NCI-H526 (cell line): ENCODE results near the gene ZCCHC14.
A peak's percentile ranks its signal among the peaks of the same experiment; 100 is the strongest.
"Not testable (repeated sequence)": the region's sequence is repeated elsewhere in the genome, so short reads cannot be mapped to it uniquely, and the experiment has no call there.

Experiments
- DNase-seq, 2 experiments: peaks; one replicate each; lab custom pipeline; 2025; lab: John Stamatoyannopoulos, UW

ZCCHC14 gene

GRCh38 chr16:87497023-87497766 is 4.4 kb upstream of the ZCCHC14 start:
- not testable (repeated sequence) for DNase-seq

- DNase-seq = no peak
These were observed 3.6 kb upstream of the ZCCHC14 start for GRCh38 chr16:87496447-87496801.

- DNase-seq = no peak
These were observed 3.0 kb upstream of the ZCCHC14 start for GRCh38 chr16:87495578-87496446.

- DNase-seq = peak in 1 of 2 experiments; percentile 39
These were observed 920 bp upstream of the ZCCHC14 start for GRCh38 chr16:87493608-87494280.

- DNase-seq = no peak
These were observed 563 bp downstream of the ZCCHC14 start for GRCh38 chr16:87492291-87492630.

- DNase-seq = peak in 1 of 2 experiments; percentile 25
These were observed 1.1 kb downstream of the ZCCHC14 start for GRCh38 chr16:87491522-87492290.

GRCh38 chr16:87490799-87491521 is 1.9 kb downstream of the ZCCHC14 start:
- peak in 1 of 2 experiments; percentile 22 for DNase-seq

GRCh38 chr16:87490096-87490798 is 2.6 kb downstream of the ZCCHC14 start:
- peak in 1 of 2 experiments; percentile 21 for DNase-seq

GRCh38 chr16:87489434-87490045 is 3.3 kb downstream of the ZCCHC14 start:
- DNase-seq = peak; percentile 5 to 9

GRCh38 chr16:87488960-87489359 is 3.9 kb downstream of the ZCCHC14 start:
- not testable (repeated sequence) for DNase-seq

- peak; percentile 86 to 91 for DNase-seq
These were observed 5.4 kb downstream of the ZCCHC14 start for GRCh38 chr16:87487361-87487924.

GRCh38 chr16:87486713-87487247 is 6.0 kb downstream of the ZCCHC14 start:
- DNase-seq = no peak

GRCh38 chr16:87486282-87486681 is 6.5 kb downstream of the ZCCHC14 start:
- DNase-seq = no peak

GRCh38 chr16:87485792-87486191 is 7.0 kb downstream of the ZCCHC14 start:
- not testable (repeated sequence) for DNase-seq

- no peak for DNase-seq
These were observed 8.1 kb downstream of the ZCCHC14 start for GRCh38 chr16:87484487-87485331.

GRCh38 chr16:87483481-87483880 is 9.3 kb downstream of the ZCCHC14 start:
- no peak for DNase-seq

GRCh38 chr16:87482670-87483069 is 10.2 kb downstream of the ZCCHC14 start:
- DNase-seq = not testable (repeated sequence)

- no peak for DNase-seq
These were observed 10.6 kb downstream of the ZCCHC14 start for GRCh38 chr16:87482266-87482665.
